HEK293T (cell line): Measurements from ENCODE around the gene NDUFAF4.

Experiments used
- BHLHE40 ChIP-seq: fragments of 450-650 bp; IDR thresholded peaks from 2 replicates; pipeline ENCODE4 v1.6.1; 2016; ENCODE audit warnings: mild to moderate bottlenecking, moderate library complexity, borderline replicate concordance
- SUZ12 ChIP-seq: fragments of 450-650 bp; IDR thresholded peaks from 2 replicates; pipeline ENCODE4 v1.6.1; 2016; ENCODE audit warnings: mild to moderate bottlenecking
- TARDBP ChIP-seq: fragments of 450-650 bp; IDR thresholded peaks from 2 replicates; pipeline ENCODE4 v1.6.1; 2016

DNA sequence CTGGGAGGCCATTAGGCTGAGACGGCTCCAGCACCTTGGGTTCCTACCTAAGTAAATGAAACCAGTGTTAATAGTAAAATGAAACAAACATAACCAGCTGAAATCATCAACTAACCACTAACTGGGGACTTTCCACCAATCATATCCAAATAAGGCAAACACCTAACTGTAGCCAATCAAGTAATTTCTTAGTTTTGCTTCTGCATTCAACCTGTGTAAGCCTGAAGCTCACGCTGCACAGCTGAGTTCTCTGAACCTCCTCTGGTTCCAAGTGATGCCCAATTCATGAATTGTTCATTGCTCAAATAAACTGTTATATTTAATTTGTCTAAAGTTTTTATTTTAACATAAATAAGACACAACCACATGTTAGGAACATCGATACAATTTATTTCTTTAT, 49.4 kb upstream of the NDUFAF4 start:
- TF ChIP-seq BHLHE40 (no peak), TARDBP (no peak), SUZ12 (no peak)
